ENCODE measurements around the gene CSNK1G2.

The CSNK1G2 gene

GRCh38 chr19:1920644-1921043, 20.3 kb upstream of the CSNK1G2 start:
- no peak for DNase-seq

GRCh38 chr19:1921326-1921725, 19.6 kb upstream of the CSNK1G2 start:
- DNase-seq, result no peak

- peak in 1 of 5 experiments; percentile 65 for DNase-seq
These were observed 19.1 kb upstream of the CSNK1G2 start for GRCh38 chr19:1921825-1922224.

- DNase-seq, result no peak
These were observed 18.2 kb upstream of the CSNK1G2 start for GRCh38 chr19:1922803-1923202.

- DNase-seq, result peak in 2 of 5 experiments; percentile 24 to 87
These were observed 17.7 kb upstream of the CSNK1G2 start for GRCh38 chr19:1923319-1923718.

- no peak for DNase-seq
These were observed 16.5 kb upstream of the CSNK1G2 start for GRCh38 chr19:1924320-1924961.

GRCh38 chr19:1925544-1925943, 15.4 kb upstream of the CSNK1G2 start:
- no peak for DNase-seq

- DNase-seq, result peak; percentile 69 to 79 (median 72)
These were observed 11.8 kb upstream of the CSNK1G2 start for GRCh38 chr19:1929021-1929742.

- DNase-seq, result no peak
These were observed 9.5 kb upstream of the CSNK1G2 start for GRCh38 chr19:1931445-1931844.

GRCh38 chr19:1932395-1932794, 8.6 kb upstream of the CSNK1G2 start:
- DNase-seq, result no peak

GRCh38 chr19:1933244-1933643, 7.7 kb upstream of the CSNK1G2 start:
- no peak for DNase-seq

GRCh38 chr19:1933942-1934341, 7.0 kb upstream of the CSNK1G2 start:
- no peak for DNase-seq

- peak in 1 of 5 experiments; percentile 80 for DNase-seq
These were observed 5.3 kb upstream of the CSNK1G2 start for GRCh38 chr19:1935484-1936208.

- no peak for DNase-seq
These were observed 4.5 kb upstream of the CSNK1G2 start for GRCh38 chr19:1936430-1936829.

GRCh38 chr19:1936916-1937610, 3.9 kb upstream of the CSNK1G2 start:
- DNase-seq, result no peak

- DNase-seq, result no peak
These were observed 2.9 kb upstream of the CSNK1G2 start for GRCh38 chr19:1938071-1938470.

- DNase-seq, result peak; percentile 56 to 90 (median 76)
These were observed 1.3 kb downstream of the CSNK1G2 start for GRCh38 chr19:1942078-1942933.

- no peak for DNase-seq
These were observed 2.1 kb downstream of the CSNK1G2 start for GRCh38 chr19:1942934-1943555.

- DNase-seq, result no peak
These were observed 2.7 kb downstream of the CSNK1G2 start for GRCh38 chr19:1943661-1944087.

GRCh38 chr19:1944088-1944915, 3.3 kb downstream of the CSNK1G2 start:
- DNase-seq, result no peak

Measured in T-helper 2 cell (primary cell).